BJ (cell line): ENCODE measurements around the gene CCNJL. TPM values are rescaled to one million over a fixed set of nuclear protein-coding genes. Genes with fewer than 3 reads are reported as not detected.

ENCODE experiments used
- CTCF ChIA-PET: fragments of 350-600 bp; formaldehyde crosslinking; extraction: SDS; loops from one replicate; lab custom pipeline; 2021; ENCODE audit warnings: antibody characterized with exemption, inconsistent platforms; lab: Yijun Ruan, JAX
- POLR2A ChIA-PET: fragments of 300-600 bp; sonication (Branson Sonifier 250); formaldehyde crosslinking; extraction: SDS; loops from one replicate; lab custom pipeline; 2021; ENCODE audit warnings: antibody characterized with exemption; lab: Charles Lee
- DNase-seq: peaks from one replicate; pipeline ENCODE4 v3.0.0-alpha.2; 2011; ENCODE audit warnings: low read depth
- H3K27me3 ChIP-seq: 2 replicates; pipeline ENCODE4 v1.6.0; 2011; ENCODE audit warnings: low read length; ENCODE audit not compliant: control insufficient read depth, insufficient read depth
- H3K36me3 ChIP-seq: 2 replicates; pipeline ENCODE4 v1.5.1; 2011; ENCODE audit warnings: low read length; ENCODE audit not compliant: control insufficient read depth, insufficient read depth
- H3K4me3 ChIP-seq: 2 replicates; pipeline ENCODE4 v1.5.1; 2011; ENCODE audit warnings: low read depth, mild to moderate bottlenecking, control low read depth, low read length
- CTCF ChIP-seq: IDR thresholded peaks from 2 replicates; pipeline ENCODE4 v1.5.1; 2011; ENCODE audit warnings: low read depth, mild to moderate bottlenecking, control low read depth, inconsistent platforms, low read length, moderate library complexity; ENCODE audit not compliant: insufficient read depth
- polyA minus RNA-seq: library from RNA; depleted of rRNA, polyadenylated mRNA; stranded (reverse); fragments of >200 nt; gene quantifications from 2 replicates; pipeline ENCODE4 v1.2.3, GENCODE V29; 2011; rRNA and poly(A)+ RNA removed
- polyA plus RNA-seq: library from polyadenylated mRNA; depleted of rRNA; stranded (reverse); fragments of >200 nt; gene quantifications from 2 replicates; pipeline ENCODE4 v1.2.3, GENCODE V29; 2011; rRNA removed

Gene CCNJL, protein sequence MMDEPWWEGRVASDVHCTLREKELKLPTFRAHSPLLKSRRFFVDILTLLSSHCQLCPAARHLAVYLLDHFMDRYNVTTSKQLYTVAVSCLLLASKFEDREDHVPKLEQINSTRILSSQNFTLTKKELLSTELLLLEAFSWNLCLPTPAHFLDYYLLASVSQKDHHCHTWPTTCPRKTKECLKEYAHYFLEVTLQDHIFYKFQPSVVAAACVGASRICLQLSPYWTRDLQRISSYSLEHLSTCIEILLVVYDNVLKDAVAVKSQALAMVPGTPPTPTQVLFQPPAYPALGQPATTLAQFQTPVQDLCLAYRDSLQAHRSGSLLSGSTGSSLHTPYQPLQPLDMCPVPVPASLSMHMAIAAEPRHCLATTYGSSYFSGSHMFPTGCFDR
- 0.23 and 0.71 TPM in 2 replicates for polyA plus RNA-seq
- 0.28 and 0.51 TPM in 2 replicates for polyA minus RNA-seq

GRCh38 chr5:160312134-160312959, at the start of gene CCNJL:
TSS of gene CCNJL (minus strand) at chr5:160312564. CDS start at chr5:160311923, 641 bp downstream.
- ChIA-PET POLR2A (interaction anchor here (1.0 kb wide), 1 partner anchor 12 kb away, joined by 3 read pairs; no protein-coding TSS in a partner anchor), CTCF (no interaction called here)
- H3K4me3 ChIP-seq = peak within 1 kb of the TSS; percentile 50
- peaks cover 21% of the 10 kb centered on the region for H3K27me3 ChIP-seq
- TF ChIP-seq CTCF = no peak
- H3K36me3 ChIP-seq = no peaks in the 10 kb centered on the region
- DNase-seq = no peak

DNA sequence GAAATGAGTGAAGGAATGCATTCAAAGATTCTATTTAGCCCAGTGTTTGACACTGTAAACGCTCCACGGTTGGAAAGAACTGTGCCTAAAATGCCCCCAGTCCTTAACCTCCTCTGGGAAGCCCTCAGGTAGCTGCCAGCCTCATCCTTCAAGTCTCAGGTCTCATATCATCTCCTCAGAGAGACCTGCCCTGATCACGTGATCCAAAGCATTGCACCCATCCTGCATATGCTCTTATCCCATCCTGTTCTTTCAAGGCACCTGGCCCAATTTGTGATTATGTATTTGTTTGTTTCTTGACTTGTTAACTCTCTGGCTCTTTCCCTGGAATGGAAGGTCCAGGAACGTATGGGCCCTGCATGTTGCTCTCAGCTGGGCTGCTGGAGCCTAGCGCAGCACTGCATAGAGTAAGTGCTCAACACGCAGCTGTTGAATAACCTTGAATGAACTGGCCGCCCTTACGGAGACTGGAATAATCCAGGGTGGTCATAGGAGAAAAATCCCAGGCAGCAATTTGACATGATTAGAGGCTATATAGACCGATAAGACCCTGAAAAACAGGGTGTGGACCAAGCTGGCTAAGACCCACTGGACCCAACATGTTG, 49.4 kb upstream of the CCNJL start:
- no peak for TF ChIP-seq CTCF
- Histone ChIP-seq H3K4me3 (no peak overlapping the region), H3K36me3 (no peaks in the 10 kb centered on the region), H3K27me3 (no peaks in the 10 kb centered on the region; the same call in 1 of the 2 replicates)
- POLR2A ChIA-PET = no interaction called here
- CTCF ChIA-PET = interaction anchor here (7.1 kb wide), 1 partner anchor 16 kb away, joined by 34 read pairs; no protein-coding TSS in a partner anchor
- DNase-seq = no peak

DNA sequence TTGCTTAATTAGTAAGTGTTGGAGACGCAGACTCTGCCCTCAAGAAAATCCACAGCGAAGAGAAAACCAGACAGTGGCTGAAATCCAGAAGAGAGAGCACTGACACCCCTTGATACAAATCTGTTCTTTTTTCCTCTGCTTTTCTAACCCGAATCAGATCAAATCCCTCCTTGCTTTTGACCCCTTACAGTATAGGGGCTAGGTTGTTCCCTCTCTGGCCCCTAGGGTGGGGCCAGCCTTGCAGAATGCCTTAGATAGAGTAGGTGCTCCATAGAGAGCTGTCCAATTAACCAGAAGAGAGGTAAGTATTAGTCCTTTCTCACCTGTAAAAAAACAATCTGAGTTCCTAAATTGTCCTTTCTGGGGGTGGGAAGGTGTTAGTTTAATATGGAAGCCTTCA, 47.9 kb upstream of the CCNJL start:
- no peaks in the 10 kb centered on the region; the same call in 1 of the 2 replicates for H3K27me3 ChIP-seq
- no peak for DNase-seq
- ChIA-PET CTCF (interaction anchor here (0.6 to 7.1 kb wide), 3 partner anchors 15 to 161 kb away, joined by 3 to 34 read pairs (median 4); no protein-coding TSS in a partner anchor), POLR2A (no interaction called here)
- TF ChIP-seq CTCF = no peak
- no peaks in the 10 kb centered on the region for H3K36me3 ChIP-seq
- no peak overlapping the region for H3K4me3 ChIP-seq

- no peak for TF ChIP-seq CTCF
- Histone ChIP-seq H3K36me3 (no peaks in the 10 kb centered on the region), H3K27me3 (no peaks in the 10 kb centered on the region; the same call in 1 of the 2 replicates), H3K4me3 (no peak overlapping the region)
- ChIA-PET CTCF (interaction anchor here (0.6 to 7.1 kb wide), 3 partner anchors 14 to 161 kb away, joined by 3 to 34 read pairs (median 4); no protein-coding TSS in a partner anchor), POLR2A (no interaction called here)
- no peak for DNase-seq
These were observed 47.5 kb upstream of the CCNJL start for GRCh38 chr5:160359816-160360215.
